H1 (cell line): ENCODE results near the gene IFNG.

Source experiments
- JUND ChIP-seq: IDR thresholded peaks from 2 replicates; pipeline ENCODE4 v1.6.1; 2011; ENCODE audit warnings: mild to moderate bottlenecking, improper control_type of control experiment, low read length
- KDM1A ChIP-seq: fragments of 200-600, 300-600 bp; sonication (generic); IDR thresholded peaks from 2 replicates; pipeline ENCODE4 v1.7.1; 2016; ENCODE audit warnings: mild to moderate bottlenecking, low read length, borderline replicate concordance
- RXRA ChIP-seq: IDR thresholded peaks from 2 replicates; pipeline ENCODE4 v1.6.1; 2011; ENCODE audit warnings: low read depth, mild to moderate bottlenecking, low read length, moderate library complexity; ENCODE audit not compliant: insufficient read depth
- TF ChIP-seq, protein P1 (sequence below): IDR thresholded peaks from 2 replicates; pipeline ENCODE4 v1.6.1; 2011; ENCODE audit warnings: low read depth, mild to moderate bottlenecking, low read length; ENCODE audit not compliant: insufficient read depth
- TF ChIP-seq, protein P2 (sequence below), 3 experiments: IDR thresholded peaks; 1 replicate in 2 of 3; 2 replicates in 1 of 3; pipeline versions ENCODE4 v1.5.1 to v1.6.1; 2011; ENCODE audit warnings: low read length in 3 of 3, mild to moderate bottlenecking in 3 of 3, inconsistent platforms in 2 of 3, low read depth in 1 of 3, moderate library complexity in 1 of 3; ENCODE audit not compliant: insufficient read depth in 1 of 3; ENCODE audit errors: control extremely low read depth in 1 of 3
- TF ChIP-seq, protein P3 (sequence below): IDR thresholded peaks from 2 replicates; pipeline ENCODE4 v1.6.1; 2012; ENCODE audit warnings: inconsistent platforms

DNA sequence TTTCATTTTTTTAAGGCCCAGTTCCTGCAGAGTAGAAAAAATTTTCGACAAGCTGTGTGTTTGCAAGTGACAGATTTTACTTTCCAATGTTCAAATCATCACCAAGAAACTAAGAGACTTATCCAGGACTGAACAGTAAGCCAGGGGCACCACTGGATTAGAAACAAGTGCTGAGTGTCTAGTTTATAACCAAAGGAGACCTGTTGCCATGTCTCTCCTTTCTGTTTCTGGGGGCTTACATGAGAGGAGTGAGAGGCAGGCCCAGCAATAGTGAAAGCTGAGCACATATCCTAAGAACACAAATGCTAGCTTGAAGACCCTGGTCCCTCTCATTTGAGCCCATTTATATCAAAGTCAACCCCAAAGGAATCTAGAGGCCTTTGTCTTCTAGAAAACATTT is 2.9 kb downstream of the IFNG start:
- TF ChIP-seq, protein P1, sequence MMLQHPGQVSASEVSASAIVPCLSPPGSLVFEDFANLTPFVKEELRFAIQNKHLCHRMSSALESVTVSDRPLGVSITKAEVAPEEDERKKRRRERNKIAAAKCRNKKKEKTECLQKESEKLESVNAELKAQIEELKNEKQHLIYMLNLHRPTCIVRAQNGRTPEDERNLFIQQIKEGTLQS = no peak
- TF ChIP-seq, protein P2, sequence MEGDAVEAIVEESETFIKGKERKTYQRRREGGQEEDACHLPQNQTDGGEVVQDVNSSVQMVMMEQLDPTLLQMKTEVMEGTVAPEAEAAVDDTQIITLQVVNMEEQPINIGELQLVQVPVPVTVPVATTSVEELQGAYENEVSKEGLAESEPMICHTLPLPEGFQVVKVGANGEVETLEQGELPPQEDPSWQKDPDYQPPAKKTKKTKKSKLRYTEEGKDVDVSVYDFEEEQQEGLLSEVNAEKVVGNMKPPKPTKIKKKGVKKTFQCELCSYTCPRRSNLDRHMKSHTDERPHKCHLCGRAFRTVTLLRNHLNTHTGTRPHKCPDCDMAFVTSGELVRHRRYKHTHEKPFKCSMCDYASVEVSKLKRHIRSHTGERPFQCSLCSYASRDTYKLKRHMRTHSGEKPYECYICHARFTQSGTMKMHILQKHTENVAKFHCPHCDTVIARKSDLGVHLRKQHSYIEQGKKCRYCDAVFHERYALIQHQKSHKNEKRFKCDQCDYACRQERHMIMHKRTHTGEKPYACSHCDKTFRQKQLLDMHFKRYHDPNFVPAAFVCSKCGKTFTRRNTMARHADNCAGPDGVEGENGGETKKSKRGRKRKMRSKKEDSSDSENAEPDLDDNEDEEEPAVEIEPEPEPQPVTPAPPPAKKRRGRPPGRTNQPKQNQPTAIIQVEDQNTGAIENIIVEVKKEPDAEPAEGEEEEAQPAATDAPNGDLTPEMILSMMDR (IDR thresholded peaks at IDR 0.05; ENCODE audit: control extremely low read depth in 1 of 3, insufficient read depth in 1 of 3, low read depth in 1 of 3, low read length in 3 of 3) = no peak
- TF ChIP-seq RXRA (no peak), JUND (no peak), KDM1A (no peak)
- TF ChIP-seq, protein P3, sequence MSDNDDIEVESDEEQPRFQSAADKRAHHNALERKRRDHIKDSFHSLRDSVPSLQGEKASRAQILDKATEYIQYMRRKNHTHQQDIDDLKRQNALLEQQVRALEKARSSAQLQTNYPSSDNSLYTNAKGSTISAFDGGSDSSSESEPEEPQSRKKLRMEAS = no peak
